HG02642 (cell line): Measurements from ENCODE around the gene GPSM1.
"Not testable (repeated sequence)": the region's sequence is repeated elsewhere in the genome, so short reads cannot be mapped to it uniquely, and the experiment has no call there.

Experiments used
- ATAC-seq: cut with Tn5 transposase; IDR thresholded peaks from one replicate; pipeline ENCODE4 v1.9.1; 2021; ENCODE audit warnings: mild to moderate bottlenecking; ENCODE audit not compliant: unreplicated experiment, poor library complexity

The GPSM1 gene

GRCh38 chr9:136341769-136342168 is 14.4 kb downstream of the GPSM1 start:
- no peak for ATAC-seq

DNA sequence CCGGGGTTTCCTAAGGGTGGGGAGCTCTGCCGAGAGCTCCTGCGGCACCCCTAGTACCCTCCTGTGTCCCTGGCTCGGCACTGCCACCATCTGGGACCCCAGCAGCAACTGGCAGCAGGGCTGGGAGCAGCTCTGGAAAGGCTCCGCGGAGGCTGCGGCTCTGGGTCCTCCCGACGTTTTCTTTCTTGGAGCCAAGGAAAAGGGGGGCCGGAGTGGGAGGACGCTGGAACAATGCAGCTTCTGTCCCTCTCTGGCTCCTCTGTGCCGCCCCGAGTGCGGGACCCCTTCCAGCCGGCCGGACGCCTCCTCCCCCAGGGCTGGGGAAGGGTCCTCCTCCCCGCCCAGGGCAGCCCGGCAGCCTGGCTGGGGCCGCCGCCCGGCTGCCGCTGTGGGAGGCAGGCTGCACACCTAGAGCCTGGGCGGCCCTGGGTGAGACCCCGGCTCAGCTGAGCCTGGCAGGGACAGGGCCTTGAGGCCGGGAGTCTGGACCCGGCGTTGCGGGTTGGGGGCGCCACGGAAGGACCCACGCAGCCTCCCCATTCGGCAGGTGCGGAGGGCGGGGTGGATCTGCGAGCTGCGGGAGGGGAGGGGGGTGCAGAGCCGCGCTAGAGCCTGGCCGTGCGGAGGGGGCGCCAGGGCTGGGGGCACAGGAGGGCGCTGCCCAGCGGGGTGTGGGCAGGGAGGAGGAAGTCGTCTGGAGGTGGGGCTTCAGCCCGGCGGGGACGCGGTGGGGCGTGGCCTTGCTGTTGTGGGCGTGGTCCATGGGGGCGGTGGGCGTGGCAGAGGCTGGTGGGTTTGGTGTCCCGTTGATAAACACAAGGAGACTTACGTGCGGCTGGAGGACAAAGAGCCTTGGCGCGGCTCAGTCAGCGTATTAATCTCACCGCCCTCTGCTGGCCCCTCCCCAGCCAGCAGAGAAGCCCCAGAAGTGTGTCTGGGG is 15.1 kb downstream of the GPSM1 start:
- no peak for ATAC-seq

DNA sequence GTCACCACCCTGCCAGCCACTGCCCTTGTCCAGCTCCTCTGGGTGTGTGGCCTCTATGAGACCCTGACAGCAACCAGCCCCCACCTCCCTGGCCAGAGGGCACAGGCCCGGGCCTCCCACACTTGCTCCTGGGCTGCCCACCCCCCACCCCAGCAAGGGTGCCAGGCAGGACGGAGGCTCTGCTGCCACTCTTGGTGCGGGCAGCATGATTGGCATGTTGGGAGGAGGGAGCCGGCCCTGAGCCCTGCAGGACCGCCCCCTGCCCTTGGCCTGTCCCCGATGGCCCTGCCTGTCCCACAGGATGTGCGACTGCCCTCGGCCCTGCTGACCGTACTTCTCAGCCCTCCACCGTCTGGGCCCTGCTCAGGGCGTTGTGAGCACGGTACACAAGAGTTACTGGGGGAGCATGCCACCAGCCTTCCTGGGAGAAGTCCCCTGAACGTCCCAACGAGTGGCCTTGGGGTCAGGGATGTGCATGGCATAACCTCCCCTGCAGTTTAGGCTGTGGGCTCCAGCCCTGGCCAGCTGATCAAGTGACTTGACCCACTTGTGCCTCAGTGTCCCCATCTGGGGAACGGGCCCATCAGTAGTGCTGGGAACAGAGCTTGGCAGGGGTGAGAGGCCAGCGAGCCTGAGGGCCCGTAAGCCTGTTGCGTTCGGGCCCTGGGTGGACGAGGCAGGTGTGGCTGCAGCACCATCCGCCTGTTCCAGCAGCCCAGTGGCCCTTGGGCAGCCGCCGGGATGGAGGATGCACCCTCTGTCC is 16.0 kb downstream of the GPSM1 start:
- no peak for ATAC-seq

- no peak for ATAC-seq
Observed at GRCh38 chr9:136343884-136344269, 16.5 kb downstream of the GPSM1 start.

DNA sequence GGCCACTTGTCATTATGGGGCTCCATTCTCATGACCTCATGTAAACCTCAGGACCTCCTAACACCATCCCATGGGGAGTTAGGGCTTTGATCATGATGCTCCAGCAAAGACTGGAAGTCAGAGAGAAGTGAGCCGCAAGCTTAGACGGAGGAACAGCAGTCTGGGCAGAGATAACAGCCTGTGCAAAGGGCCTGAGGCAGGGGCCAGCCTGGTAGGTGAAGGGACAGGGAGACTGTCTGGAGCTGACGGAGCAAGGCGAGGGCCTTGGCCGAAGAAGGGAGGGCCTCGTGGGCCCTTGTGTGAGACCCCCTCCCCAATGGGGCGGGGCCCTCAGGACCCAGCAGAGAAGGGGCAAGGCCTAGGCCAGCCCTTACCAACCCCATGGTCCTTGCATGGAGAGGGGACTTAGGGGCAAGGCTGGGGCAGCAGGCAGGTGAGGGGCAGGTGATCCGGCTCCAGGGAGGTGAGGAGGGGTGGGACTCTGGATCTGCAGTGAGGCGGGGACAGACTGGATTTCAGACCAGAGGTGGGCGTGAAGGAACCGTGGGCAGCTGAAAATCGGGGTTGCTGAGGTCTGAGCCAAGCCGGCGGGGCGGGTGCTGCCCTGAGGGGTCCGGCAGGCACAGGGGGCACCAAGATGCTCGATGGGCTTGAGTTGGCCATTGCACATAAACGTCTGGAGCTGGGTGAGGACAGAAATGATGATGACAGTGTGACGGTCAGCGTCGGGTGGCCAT is 17.4 kb downstream of the GPSM1 start:
- no peak for ATAC-seq

- ATAC-seq, result no peak
Observed at GRCh38 chr9:136345281-136346156, 18.2 kb downstream of the GPSM1 start.

GRCh38 chr9:136346157-136346481 is 18.8 kb downstream of the GPSM1 start:
- ATAC-seq, result no peak

- no peak for ATAC-seq
Observed at GRCh38 chr9:136346927-136347465, 19.7 kb downstream of the GPSM1 start.

DNA sequence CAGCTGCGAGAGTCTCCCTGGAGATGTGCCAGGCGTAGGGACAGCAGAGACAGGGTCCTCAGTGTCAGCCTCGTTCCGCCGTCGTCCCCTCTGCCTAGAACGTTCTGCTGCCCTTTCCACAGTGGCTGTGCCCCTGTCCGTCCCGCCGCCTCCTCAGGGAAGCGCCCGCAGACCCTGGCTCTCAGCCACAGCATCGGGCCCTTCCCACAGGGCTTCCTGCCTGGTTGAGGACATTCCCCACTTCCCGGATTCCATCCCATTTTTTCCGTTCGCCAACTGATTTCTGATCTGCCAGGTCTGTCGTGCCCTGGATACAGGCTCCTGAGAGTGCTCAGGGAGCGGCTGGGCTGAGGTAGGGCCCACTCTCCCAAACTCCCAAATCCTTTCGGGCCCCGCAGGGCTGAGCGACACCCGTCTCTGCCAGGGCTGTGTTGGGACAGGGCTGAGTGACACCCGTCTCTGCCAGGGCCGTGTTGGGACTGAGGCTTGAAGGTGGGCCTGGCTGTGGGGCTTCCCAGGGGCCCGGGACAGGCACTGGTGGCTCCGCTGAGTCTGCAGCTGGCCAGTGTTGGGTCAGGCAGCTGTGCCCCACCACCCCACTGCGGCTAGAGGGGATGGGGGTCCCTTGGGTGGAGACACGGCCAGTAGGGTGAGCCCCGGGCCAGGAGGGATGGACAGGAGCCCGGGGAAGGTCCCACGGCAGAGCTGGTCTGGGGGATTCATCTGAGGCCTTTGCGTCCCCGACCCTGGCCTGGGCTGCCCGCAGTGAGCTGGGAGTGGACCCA is 20.3 kb downstream of the GPSM1 start:
- ATAC-seq, result no peak

GRCh38 chr9:136348691-136349090 is 21.4 kb downstream of the GPSM1 start:
- ATAC-seq, result no peak

DNA sequence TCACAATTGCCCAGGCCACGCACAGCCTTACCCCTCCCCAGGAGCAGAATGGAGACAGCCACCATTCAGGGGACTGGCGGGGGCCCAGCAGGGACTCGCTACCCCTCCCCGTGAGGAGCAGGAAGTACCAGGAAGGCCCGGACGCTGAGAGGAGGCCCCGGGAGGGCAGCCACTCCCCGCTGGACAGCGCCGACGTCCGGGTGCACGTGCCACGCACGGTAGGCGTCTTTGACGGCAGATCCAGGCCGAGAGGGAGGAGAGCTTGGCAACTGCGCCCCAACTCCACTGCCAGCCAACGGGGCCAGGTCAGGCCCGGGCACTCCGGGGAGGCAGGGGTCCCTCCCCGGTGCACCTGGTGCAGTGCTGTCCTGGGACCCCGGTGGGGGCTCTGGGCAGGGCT is 22.2 kb downstream of the GPSM1 start:
- ATAC-seq, result no peak

DNA sequence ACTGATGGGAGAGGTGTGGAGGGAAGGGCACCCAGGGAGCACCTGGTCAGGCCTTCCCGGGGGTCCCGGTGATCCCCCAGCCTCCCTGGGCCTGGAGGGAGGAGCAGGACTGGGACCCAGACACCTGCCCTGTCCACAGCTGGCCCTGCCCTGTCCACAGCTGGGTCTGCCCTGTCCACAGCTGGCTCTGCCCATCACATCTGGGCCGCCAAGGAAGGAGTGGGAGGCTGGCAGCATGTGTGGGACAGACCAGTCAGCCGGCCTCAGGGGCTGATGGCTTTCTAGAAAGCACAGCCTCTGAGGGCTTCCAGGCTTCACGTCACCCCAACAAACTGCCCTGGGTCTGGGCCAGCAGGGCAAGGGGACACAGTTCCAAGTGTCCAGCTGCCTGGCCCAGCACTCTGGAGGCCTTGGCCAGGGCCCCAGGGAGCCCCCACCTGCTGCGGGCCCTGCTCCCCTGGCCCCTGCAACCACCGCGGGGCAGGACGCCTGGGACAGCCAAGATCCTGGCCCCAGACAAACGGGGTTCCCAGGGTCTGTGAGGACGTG is 24.0 kb downstream of the GPSM1 start:
- ATAC-seq, result no peak

- ATAC-seq, result not testable (repeated sequence)
Observed at GRCh38 chr9:136351868-136352267, 24.5 kb downstream of the GPSM1 start.

DNA sequence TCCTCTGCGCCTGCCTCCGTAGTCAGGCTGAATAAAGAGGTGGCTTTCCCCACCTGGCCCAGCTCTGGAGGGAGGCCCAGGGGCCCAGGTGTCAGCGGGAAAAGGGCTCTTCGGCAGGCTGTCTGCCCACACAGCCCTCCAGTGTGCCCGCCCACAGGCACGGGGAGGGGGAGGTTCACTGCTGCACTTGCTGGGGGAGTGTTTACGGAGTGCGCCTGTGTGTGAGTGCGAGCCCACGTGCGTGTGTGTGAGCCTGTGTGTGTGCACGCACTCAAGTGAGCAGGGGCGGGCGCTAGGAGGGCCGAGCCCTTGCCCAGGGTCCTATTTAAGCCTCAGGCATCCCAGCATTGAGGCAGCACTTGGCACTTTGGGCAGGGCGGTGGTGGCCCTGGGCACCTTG is 25.3 kb downstream of the GPSM1 start:
- ATAC-seq, result no peak

DNA sequence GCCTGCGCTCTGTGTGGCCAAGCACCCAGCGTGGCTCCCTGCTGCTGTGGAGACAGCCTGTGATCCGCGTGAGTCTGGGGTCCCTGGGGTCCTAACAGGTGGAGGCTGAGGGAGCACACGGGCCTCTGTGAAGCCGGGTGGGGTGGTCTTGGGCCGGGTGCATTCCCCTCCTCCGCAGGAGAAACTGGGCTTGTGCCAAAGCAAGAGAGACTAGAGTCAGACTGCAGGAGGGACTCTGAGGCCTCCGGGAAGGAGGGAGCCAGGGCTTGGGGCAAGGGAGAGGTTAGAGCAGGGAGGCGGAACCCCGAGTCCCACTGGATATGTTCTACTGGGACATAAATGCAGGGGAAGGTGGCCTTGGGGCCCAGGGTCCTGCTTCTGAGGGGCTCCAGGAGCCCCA is 25.7 kb downstream of the GPSM1 start:
- ATAC-seq, result no peak

- ATAC-seq, result no peak
Observed at GRCh38 chr9:136353757-136354488, 26.6 kb downstream of the GPSM1 start.

DNA sequence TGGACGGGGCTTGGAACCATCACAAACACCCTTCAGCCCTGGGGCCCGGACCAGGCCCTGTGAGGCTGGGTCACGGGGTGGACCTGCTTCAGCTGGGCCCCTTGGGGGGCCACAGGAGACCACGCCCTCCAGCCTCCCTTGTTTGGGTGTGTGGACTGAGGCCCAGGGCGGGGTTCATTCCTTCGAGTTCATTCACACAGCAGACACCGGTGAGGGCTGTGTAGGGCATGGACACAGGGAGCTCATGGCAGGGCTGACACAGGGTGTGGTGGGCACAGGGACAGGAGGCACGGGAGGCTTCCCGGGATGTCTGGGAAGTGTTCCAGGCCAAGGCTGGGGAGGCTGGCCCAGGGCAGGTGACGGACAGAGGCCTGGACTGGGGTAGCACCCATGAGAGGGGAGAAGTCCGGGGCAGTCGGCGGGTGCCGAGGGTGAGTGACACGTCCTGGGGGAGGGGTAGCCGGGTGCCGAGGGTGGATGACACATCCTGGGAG is 27.3 kb downstream of the GPSM1 start:
- no peak for ATAC-seq
